PC-3 (cell line): Measurements from ENCODE around the gene FYN.

Source experiments
- CTCF ChIP-seq: fragments of 300-600 bp; sonication (generic); conservative IDR thresholded peaks from 2 replicates; pipeline ENCODE4 v1.5.1; 2017; ENCODE audit warnings: antibody characterized with exemption, low read depth, mild to moderate bottlenecking, low read length
- EZH2 ChIP-seq: fragments of 300-600 bp; sonication (generic); IDR thresholded peaks from one replicate; pipeline ENCODE4 v1.6.1; 2017; ENCODE audit warnings: antibody characterized with exemption, mild to moderate bottlenecking, low read length; ENCODE audit not compliant: unreplicated experiment
- EZH2phosphoT487 ChIP-seq: fragments of 300-600 bp; sonication (generic); IDR thresholded peaks from 2 replicates; pipeline ENCODE4 v1.6.1; 2018; ENCODE audit warnings: mild to moderate bottlenecking, antibody characterized with exemption, low read length, borderline replicate concordance

- no peak for TF ChIP-seq CTCF
- no peak for TF ChIP-seq EZH2
- TF ChIP-seq EZH2phosphoT487 = no peak
These were observed 183.3 kb downstream of the FYN start for GRCh38 chr6:111689946-111690345.
